Calu3 (cell line): Measurements from ENCODE around the gene FUT2. TPM values are rescaled to one million over a fixed set of nuclear protein-coding genes. Genes with fewer than 3 reads are reported as not detected.
A peak's percentile ranks its signal among the peaks of the same experiment; 100 is the strongest.

Source experiments
- BruUV-seq: library from RNA; stranded (reverse); fragments of 400-500 nt; replicated peaks from 2 replicates; lab custom pipeline; 2021; lab: Mats Ljungman, UMichigan
- CTCF ChIA-PET: fragments of 300-600 bp; sonication (Branson Sonifier 250); formaldehyde crosslinking; loops from one replicate; lab custom pipeline; 2022; ENCODE audit warnings: antibody characterized with exemption; lab: Charles Lee
- DNase-seq: peaks from one replicate; pipeline ENCODE4 v3.0.0; 2022
- H3K27ac Mint-ChIP-seq: one replicate; pipeline ENCODE4 v1.8.0; 2022; ENCODE audit warnings: mixed read lengths; ENCODE audit not compliant: unreplicated experiment
- H3K27me3 Mint-ChIP-seq: one replicate; pipeline ENCODE4 v1.8.0; 2022; ENCODE audit warnings: mixed read lengths; ENCODE audit not compliant: unreplicated experiment
- H3K36me3 Mint-ChIP-seq: one replicate; pipeline ENCODE4 v1.8.0; 2022; ENCODE audit warnings: mild to moderate bottlenecking, moderate library complexity, mixed read lengths; ENCODE audit not compliant: insufficient read depth, unreplicated experiment
- H3K4me1 Mint-ChIP-seq: one replicate; pipeline ENCODE4 v1.8.0; 2022; ENCODE audit warnings: mild to moderate bottlenecking, low read depth, mixed read lengths; ENCODE audit not compliant: unreplicated experiment
- H3K4me3 Mint-ChIP-seq: one replicate; pipeline ENCODE4 v1.8.0; 2022; ENCODE audit warnings: mild to moderate bottlenecking, low read depth, moderate library complexity, mixed read lengths; ENCODE audit not compliant: unreplicated experiment
- H3K9me3 Mint-ChIP-seq: one replicate; pipeline ENCODE4 v1.8.0; 2022; ENCODE audit warnings: low read depth, mixed read lengths; ENCODE audit not compliant: unreplicated experiment
- intact Hi-C: fragments of 100-400 bp; cut with micrococcal nuclease; formaldehyde crosslinking; loops from one replicate; pipeline ENCODE4 v1.10.0; 2022; ENCODE audit not compliant: unreplicated experiment
- total RNA-seq: library from RNA; stranded (reverse); gene quantifications from 2 replicates; pipeline ENCODE4 v1.2.3, GENCODE V29; 2022
- TF ChIP-seq, protein P1 (sequence below): fragments of 200-600 bp; IDR thresholded peaks from one replicate; pipeline ENCODE4 v1.8.0; 2022; ENCODE audit warnings: antibody characterized with exemption; ENCODE audit not compliant: unreplicated experiment

Gene FUT2
- total RNA-seq, 1 experiment from 2014 or later = 10.4 TPM

DNA sequence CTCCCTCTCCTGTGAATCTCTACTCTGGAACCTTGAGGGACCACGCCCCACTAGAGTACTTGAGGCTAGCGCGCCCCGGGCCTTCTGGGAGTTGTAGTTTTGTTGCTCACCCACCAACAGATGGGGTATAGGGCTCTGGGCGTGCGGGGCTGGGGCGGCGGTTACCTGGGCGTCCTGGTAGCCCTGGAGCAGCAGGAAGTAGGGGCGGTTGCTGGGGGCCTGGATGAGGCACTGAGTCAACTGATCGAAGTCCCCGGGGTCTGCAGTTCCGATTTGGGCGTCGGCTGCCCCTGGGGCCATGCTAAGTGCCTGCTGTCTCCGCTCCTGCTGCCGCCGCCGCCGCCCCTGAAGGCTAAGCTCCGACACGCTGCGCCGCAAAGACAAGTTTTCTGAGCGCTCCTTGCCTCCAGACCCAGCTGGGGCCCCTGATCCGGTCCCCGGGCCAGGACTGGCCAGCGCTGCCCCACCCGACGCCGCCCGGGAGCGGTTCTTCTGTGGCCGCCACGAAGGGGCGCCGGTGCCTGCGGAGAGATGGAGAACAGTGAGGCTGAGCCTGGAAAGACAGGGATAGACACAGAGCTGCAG, 39.4 kb downstream of the FUT2 start:
- BruUV-seq = no TSS peak
- peaks cover 40% of the 10 kb centered on the region for H3K27me3 Mint-ChIP-seq
- intact Hi-C loops = loop anchor here (5.0 kb wide), 1 partner anchor 58 kb away; no protein-coding TSS in a partner anchor
- CTCF ChIA-PET = interaction anchor here (0.7 to 1.3 kb wide), 4 partner anchors 10 to 89 kb away, joined by 3 read pairs; partner anchors contain the start of gene CA11
- H3K27ac Mint-ChIP-seq = peak overlapping the region; percentile 65
- DNase-seq = peak; percentile 79
- peak overlapping the region; percentile 80 for H3K4me3 Mint-ChIP-seq
- peaks cover 8% of the 10 kb centered on the region for H3K4me1 Mint-ChIP-seq
- H3K9me3 Mint-ChIP-seq = no peaks in the 10 kb centered on the region
- TF ChIP-seq, protein P1, sequence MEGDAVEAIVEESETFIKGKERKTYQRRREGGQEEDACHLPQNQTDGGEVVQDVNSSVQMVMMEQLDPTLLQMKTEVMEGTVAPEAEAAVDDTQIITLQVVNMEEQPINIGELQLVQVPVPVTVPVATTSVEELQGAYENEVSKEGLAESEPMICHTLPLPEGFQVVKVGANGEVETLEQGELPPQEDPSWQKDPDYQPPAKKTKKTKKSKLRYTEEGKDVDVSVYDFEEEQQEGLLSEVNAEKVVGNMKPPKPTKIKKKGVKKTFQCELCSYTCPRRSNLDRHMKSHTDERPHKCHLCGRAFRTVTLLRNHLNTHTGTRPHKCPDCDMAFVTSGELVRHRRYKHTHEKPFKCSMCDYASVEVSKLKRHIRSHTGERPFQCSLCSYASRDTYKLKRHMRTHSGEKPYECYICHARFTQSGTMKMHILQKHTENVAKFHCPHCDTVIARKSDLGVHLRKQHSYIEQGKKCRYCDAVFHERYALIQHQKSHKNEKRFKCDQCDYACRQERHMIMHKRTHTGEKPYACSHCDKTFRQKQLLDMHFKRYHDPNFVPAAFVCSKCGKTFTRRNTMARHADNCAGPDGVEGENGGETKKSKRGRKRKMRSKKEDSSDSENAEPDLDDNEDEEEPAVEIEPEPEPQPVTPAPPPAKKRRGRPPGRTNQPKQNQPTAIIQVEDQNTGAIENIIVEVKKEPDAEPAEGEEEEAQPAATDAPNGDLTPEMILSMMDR = no peak
- peaks cover 17% of the 10 kb centered on the region for H3K36me3 Mint-ChIP-seq

DNA sequence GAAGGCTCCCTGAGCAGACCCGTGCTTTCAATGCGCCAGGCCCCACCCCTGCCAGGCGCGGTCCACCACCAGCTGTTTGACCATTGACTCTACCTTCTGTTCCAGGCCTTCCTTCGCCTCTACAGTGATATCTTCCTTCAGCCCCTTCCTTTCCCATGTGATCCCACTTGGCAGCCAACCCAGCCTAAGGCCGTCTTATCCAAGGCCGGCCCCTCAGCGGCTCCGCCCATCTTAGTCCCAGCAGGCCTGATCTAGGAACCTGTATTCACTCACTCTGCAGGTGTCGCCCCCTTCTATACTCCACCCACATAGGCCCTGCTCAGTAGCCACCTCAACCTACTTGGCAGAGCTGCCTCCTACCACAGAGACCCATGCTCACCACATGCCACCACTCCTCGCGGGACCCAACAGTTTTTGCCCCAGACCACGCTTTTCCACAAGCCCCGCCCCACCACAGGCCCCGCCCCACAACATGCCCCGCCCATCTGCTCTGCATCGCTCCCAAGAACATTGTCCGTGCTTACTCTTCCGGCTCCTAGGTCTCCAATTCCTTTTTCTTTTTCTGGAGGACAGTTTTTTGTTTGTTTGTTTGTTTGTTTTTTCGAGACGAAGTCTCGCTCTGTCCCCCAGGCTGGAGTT, 41.7 kb downstream of the FUT2 start:
- intact Hi-C loops = loop anchor here (5.0 kb wide), 1 partner anchor 60 kb away; no protein-coding TSS in a partner anchor

DNA sequence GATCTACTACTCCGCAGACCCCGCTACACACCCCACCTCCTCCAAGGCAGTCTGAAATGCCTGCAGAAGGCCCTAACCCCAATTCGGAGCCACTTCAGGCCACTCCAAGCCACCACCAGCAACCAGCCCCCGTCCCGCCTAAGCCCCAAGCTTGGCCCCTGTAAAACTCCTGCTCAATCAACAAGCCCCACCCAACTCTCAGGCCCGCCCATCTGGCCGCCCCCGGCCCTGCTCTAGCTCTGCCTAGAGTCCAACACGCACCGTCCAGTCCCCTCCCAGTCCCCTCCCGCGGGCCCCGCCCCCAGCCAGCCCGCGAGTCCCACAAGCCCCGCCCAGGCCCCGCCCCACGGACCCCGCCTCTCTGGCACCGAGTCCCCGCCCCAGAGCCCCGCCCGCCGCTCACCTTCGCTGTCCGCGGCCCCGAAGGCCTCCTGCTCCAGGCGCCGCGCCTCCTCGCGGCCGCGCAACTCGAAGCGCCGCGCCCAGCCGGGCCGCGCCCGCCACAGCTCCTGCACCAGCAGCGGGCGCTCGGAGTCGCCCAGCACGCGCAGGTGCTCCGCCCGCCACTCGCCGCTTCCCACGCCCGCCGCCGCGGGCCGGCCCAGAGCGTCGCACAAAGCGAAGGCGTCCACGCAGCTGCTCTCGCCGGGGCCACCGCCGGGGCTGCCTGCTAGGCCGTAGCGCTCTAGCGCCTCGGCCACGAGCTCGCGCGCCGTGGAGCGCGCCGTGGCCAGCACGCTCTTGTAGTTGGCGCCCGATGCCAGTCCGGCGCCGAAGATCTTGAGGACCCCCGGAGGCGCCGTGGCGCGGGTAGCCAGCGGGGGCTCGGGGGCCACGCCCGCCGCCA, 43.0 kb downstream of the FUT2 start:
- intact Hi-C loops = loop anchor here (5.0 kb wide), 1 partner anchor 61 kb away; no protein-coding TSS in a partner anchor
- CTCF ChIA-PET = interaction anchor here (0.6 to 2.3 kb wide), 14 partner anchors 9 to 254 kb away, joined by 3 to 15 read pairs (median 3); partner anchors contain the start of genes CA11 and FUT2
- no peaks in the 10 kb centered on the region for H3K9me3 Mint-ChIP-seq
- H3K27ac Mint-ChIP-seq = no peak overlapping the region
- peak; percentile 98 for DNase-seq
- TF ChIP-seq, protein P1 = peak; percentile 72
- H3K4me3 Mint-ChIP-seq = peak overlapping the region; percentile 26
- H3K36me3 Mint-ChIP-seq = peaks cover 17% of the 10 kb centered on the region
- BruUV-seq = no TSS peak
- H3K4me1 Mint-ChIP-seq = peaks cover 8% of the 10 kb centered on the region
- H3K27me3 Mint-ChIP-seq = peaks cover 22% of the 10 kb centered on the region

More for the DNA sequence above, 41.7 kb downstream of the FUT2 start:
- TF ChIP-seq, protein P1 = no peak
- DNase-seq = no peak
- no TSS peak for BruUV-seq
- CTCF ChIA-PET = interaction anchor here (0.6 kb wide), 1 partner anchor 102 kb away, joined by 3 read pairs; no protein-coding TSS in a partner anchor
- peaks cover 17% of the 10 kb centered on the region for H3K36me3 Mint-ChIP-seq
- H3K4me3 Mint-ChIP-seq = no peak overlapping the region
- H3K27ac Mint-ChIP-seq = peak overlapping the region; percentile 52
- H3K4me1 Mint-ChIP-seq = peaks cover 8% of the 10 kb centered on the region
- H3K27me3 Mint-ChIP-seq = peaks cover 22% of the 10 kb centered on the region
- no peaks in the 10 kb centered on the region for H3K9me3 Mint-ChIP-seq
